Liver (tissue), 9 donors: ENCODE data around the gene PDILT. TPM values are rescaled to one million over a fixed set of nuclear protein-coding genes. Genes with fewer than 3 reads are reported as not detected.

Experiments used
- DNase-seq: peaks from one replicate; pipeline ENCODE4 v3.0.0-alpha.2; 2017; ENCODE audit warnings: low spot score
- H3K27ac ChIP-seq, 2 donors: one replicate each; pipeline ENCODE4 v1.7.0; 2013; ENCODE audit warnings: inconsistent platforms in 2 of 2, low read length in 2 of 2, control low read depth in 1 of 2, low read depth in 1 of 2, mild to moderate bottlenecking in 1 of 2
- H3K27me3 ChIP-seq, 4 donors: one replicate each; pipeline versions ENCODE4 v1.6.1 to v1.7.0; 2013; ENCODE audit warnings: low read length in 3 of 4, inconsistent platforms in 1 of 4, mild to moderate bottlenecking in 1 of 4, moderate library complexity in 1 of 4; ENCODE audit not compliant: control insufficient read depth in 4 of 4, insufficient read depth in 4 of 4
- H3K36me3 ChIP-seq, 4 donors: one replicate each; pipeline versions ENCODE4 v1.6.1 to v1.7.0; 2013; ENCODE audit warnings: low read length in 3 of 4, mild to moderate bottlenecking in 3 of 4, low read depth in 1 of 4, moderate library complexity in 1 of 4; ENCODE audit not compliant: control insufficient read depth in 4 of 4, insufficient read depth in 3 of 4
- H3K4me1 ChIP-seq, 4 donors: one replicate each; pipeline versions ENCODE4 v1.6.1 to v1.7.0; 2013; ENCODE audit warnings: low read length in 3 of 4, mild to moderate bottlenecking in 3 of 4, moderate library complexity in 1 of 4; ENCODE audit not compliant: control insufficient read depth in 4 of 4, insufficient read depth in 4 of 4
- H3K4me3 ChIP-seq, 3 donors: one replicate each; pipeline versions ENCODE4 v1.6.1 to v1.7.0; 2013; ENCODE audit warnings: low read length in 3 of 3, control low read depth in 1 of 3, low read depth in 1 of 3, mild to moderate bottlenecking in 1 of 3
- H3K9ac ChIP-seq, 2 donors: one replicate each; pipeline ENCODE4 v1.7.0; 2013; ENCODE audit warnings: low read length in 2 of 2, mild to moderate bottlenecking in 2 of 2, moderate library complexity in 2 of 2, control low read depth in 1 of 2, low read depth in 1 of 2
- H3K9me3 ChIP-seq, 4 donors: one replicate each; pipeline versions ENCODE4 v1.6.1 to v1.7.0; 2013; ENCODE audit warnings: low read length in 3 of 4; ENCODE audit not compliant: control insufficient read depth in 4 of 4
- EGR1 ChIP-seq, 2 donors: IDR thresholded peaks; 2 replicates each; pipeline ENCODE4 v1.6.1; 2016 to 2018; ENCODE audit warnings: antibody characterized with exemption in 2 of 2, low read depth in 2 of 2
- FOXA1 ChIP-seq: IDR thresholded peaks from 2 replicates; pipeline ENCODE4 v1.6.1; 2016; ENCODE audit warnings: antibody characterized with exemption
- FOXA2 ChIP-seq: IDR thresholded peaks from 2 replicates; pipeline ENCODE4 v1.6.1; 2016; ENCODE audit warnings: antibody characterized with exemption
- HNF4A ChIP-seq, 2 donors: conservative IDR thresholded peaks; 2 replicates each; pipeline ENCODE4 v1.6.1; 2016; ENCODE audit warnings: antibody characterized with exemption in 2 of 2, mild to moderate bottlenecking in 2 of 2
- JUND ChIP-seq, 2 donors: IDR thresholded peaks; 2 replicates each; pipeline ENCODE4 v1.6.1; 2016; ENCODE audit warnings: antibody characterized with exemption in 2 of 2
- MAX ChIP-seq: IDR thresholded peaks from 2 replicates; pipeline ENCODE4 v1.6.1; 2016; ENCODE audit warnings: antibody characterized with exemption
- NR2F2 ChIP-seq: IDR thresholded peaks from 2 replicates; pipeline ENCODE4 v1.6.1; 2016; ENCODE audit warnings: antibody characterized with exemption
- RAD21 ChIP-seq, 2 donors: IDR thresholded peaks; 2 replicates each; pipeline ENCODE4 v1.6.1; 2016; ENCODE audit warnings: antibody characterized with exemption in 2 of 2, mild to moderate bottlenecking in 2 of 2
- REST ChIP-seq: IDR thresholded peaks from 2 replicates; pipeline ENCODE4 v1.6.1; 2016; ENCODE audit warnings: antibody characterized with exemption, mild to moderate bottlenecking
- RXRA ChIP-seq, 2 donors: IDR thresholded peaks; 2 replicates each; pipeline ENCODE4 v1.6.1; 2017 to 2018; ENCODE audit warnings: antibody characterized with exemption in 2 of 2, mild to moderate bottlenecking in 1 of 2
- SP1 ChIP-seq: IDR thresholded peaks from 2 replicates; pipeline ENCODE4 v1.6.1; 2018; ENCODE audit warnings: antibody characterized with exemption, mild to moderate bottlenecking
- TAF1 ChIP-seq: conservative IDR thresholded peaks from 2 replicates; pipeline ENCODE4 v1.6.1; 2016; ENCODE audit warnings: antibody characterized with exemption, mild to moderate bottlenecking
- YY1 ChIP-seq: IDR thresholded peaks from 2 replicates; pipeline ENCODE4 v1.6.1; 2016; ENCODE audit warnings: antibody characterized with exemption, mild to moderate bottlenecking
- ZBTB33 ChIP-seq: IDR thresholded peaks from 2 replicates; pipeline ENCODE4 v1.6.1; 2016; ENCODE audit warnings: antibody characterized with exemption
- WGBS: extraction: QIAGEN DNeasy Blood & Tissue Kit; methylation state at CpG from one replicate; pipeline ENCODE4 v1.1.7; 2013; 5-methylcytosine and 5-hydroxymethylcytosine counted together
- polyA plus RNA-seq, 2 donors: library from polyadenylated mRNA; stranded (reverse) in 1 of 2; unstranded in 1 of 2; fragments of 200-250 nt in 1 of 2; fragments of >200 nt in 1 of 2; fragmentation: Nextera tagmentation in 1 of 2; extraction: Ambion mirVana in 1 of 2; gene quantifications; one replicate each; pipeline versions ENCODE4 v1.2.1 to v1.2.3, GENCODE V29; 2013 to 2015
- total RNA-seq, 2 donors: library from RNA; depleted of rRNA; stranded (reverse); fragments of >200 nt; gene quantifications; one replicate each; pipeline ENCODE4 v1.2.3, GENCODE V29; 2014
- TF ChIP-seq, protein P1 (sequence below): IDR thresholded peaks from 2 replicates; pipeline ENCODE4 v1.6.1; 2016; ENCODE audit warnings: antibody characterized with exemption
- TF ChIP-seq, protein P2 (sequence below): fragments of 150-350 bp; IDR thresholded peaks from 2 replicates; pipeline ENCODE4 v1.5.1; 2017; ENCODE audit warnings: improper control_type of control experiment, low read depth, low read length; ENCODE audit not compliant: missing input control
- donor health status: healthy.
- donor health status: healthy.
- donor health status: healthy.
- donor health status: healthy.
- donor health status: healthy.

The PDILT gene
- total and polyA plus RNA-seq, 4 donors: not detected

GRCh38 chr16:20364051-20364450, 40.5 kb downstream of the PDILT start (continued):
- TF ChIP-seq, protein P1, sequence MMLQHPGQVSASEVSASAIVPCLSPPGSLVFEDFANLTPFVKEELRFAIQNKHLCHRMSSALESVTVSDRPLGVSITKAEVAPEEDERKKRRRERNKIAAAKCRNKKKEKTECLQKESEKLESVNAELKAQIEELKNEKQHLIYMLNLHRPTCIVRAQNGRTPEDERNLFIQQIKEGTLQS: no peak

GRCh38 chr16:20363191-20363590, 41.3 kb downstream of the PDILT start:
- Histone ChIP-seq H3K4me3 (no peak overlapping the region), H3K36me3 (no peaks in the 10 kb centered on the region), H3K9me3 (no peaks in the 10 kb centered on the region), H3K27me3 (no peaks in the 10 kb centered on the region), H3K27ac (no peak overlapping the region), H3K4me1 (no peaks in the 10 kb centered on the region), H3K9ac (no peak overlapping the region)
- DNase-seq: no peak
- TF ChIP-seq ZBTB33 (no peak), RXRA (IDR thresholded peaks at IDR 0.05) (no peak), MAX (no peak), REST (no peak), SP1 (no peak), FOXA2 (no peak), FOXA1 (no peak), EGR1 (IDR thresholded peaks at IDR 0.05; ENCODE audit: low read depth in 2 of 2) (no peak)
- TF ChIP-seq, protein P2, sequence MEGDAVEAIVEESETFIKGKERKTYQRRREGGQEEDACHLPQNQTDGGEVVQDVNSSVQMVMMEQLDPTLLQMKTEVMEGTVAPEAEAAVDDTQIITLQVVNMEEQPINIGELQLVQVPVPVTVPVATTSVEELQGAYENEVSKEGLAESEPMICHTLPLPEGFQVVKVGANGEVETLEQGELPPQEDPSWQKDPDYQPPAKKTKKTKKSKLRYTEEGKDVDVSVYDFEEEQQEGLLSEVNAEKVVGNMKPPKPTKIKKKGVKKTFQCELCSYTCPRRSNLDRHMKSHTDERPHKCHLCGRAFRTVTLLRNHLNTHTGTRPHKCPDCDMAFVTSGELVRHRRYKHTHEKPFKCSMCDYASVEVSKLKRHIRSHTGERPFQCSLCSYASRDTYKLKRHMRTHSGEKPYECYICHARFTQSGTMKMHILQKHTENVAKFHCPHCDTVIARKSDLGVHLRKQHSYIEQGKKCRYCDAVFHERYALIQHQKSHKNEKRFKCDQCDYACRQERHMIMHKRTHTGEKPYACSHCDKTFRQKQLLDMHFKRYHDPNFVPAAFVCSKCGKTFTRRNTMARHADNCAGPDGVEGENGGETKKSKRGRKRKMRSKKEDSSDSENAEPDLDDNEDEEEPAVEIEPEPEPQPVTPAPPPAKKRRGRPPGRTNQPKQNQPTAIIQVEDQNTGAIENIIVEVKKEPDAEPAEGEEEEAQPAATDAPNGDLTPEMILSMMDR: no peak
- TF ChIP-seq, protein P1: no peak
- WGBS: 53% methylated on average over 2 of the region's 2 CpGs

GRCh38 chr16:20359997-20360396, 44.5 kb downstream of the PDILT start:
- Histone ChIP-seq H3K9ac (no peak overlapping the region), H3K27ac (no peak overlapping the region), H3K27me3 (no peaks in the 10 kb centered on the region), H3K36me3 (no peaks in the 10 kb centered on the region), H3K4me3 (no peak overlapping the region), H3K9me3 (no peaks in the 10 kb centered on the region), H3K4me1 (peaks cover 0 to 3% (median under 1%) of the 10 kb centered on the region in 4 donors)
- WGBS: 72% methylated on average over 2 of the region's 2 CpGs
- no peak for DNase-seq
- TF ChIP-seq JUND (IDR thresholded peaks at IDR 0.05) (no peak), HNF4A (conservative IDR thresholded peaks at IDR 0.05) (no peak), REST (no peak), SP1 (no peak), YY1 (no peak), RXRA (IDR thresholded peaks at IDR 0.05) (no peak), TAF1 (no peak), NR2F2 (no peak), RAD21 (IDR thresholded peaks at IDR 0.05) (peak; percentile 9 to 64), EGR1 (IDR thresholded peaks at IDR 0.05; ENCODE audit: low read depth in 2 of 2) (no peak), FOXA1 (no peak)
- TF ChIP-seq, protein P2: peak; percentile 17
